SIG-M5 (cell line): ENCODE data around the gene BAZ1B.
"Not testable (repeated sequence)": the region's sequence is repeated elsewhere in the genome, so short reads cannot be mapped to it uniquely, and the experiment has no call there.

Source experiments
- DNase-seq: peaks from one replicate; lab custom pipeline; 2025; lab: John Stamatoyannopoulos, UW

The BAZ1B gene

DNA sequence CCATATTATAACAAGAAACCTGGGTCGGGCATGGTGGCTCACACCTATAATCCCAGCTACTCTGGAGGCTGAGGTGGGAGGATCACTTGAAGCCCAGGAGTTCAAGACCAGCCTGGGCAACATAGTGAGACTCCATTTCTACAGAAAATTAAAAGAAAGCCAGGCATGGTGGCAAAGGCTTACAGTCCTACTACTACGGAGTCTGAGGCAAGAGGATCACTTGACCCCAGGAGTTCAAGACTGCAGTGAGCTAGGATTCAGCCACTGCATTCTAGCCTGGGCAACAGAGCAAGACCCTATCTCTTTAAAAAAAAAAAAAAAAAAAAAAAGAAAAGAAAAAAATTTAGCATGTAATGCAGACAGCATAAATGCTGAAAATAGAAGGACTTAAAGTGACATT, 16.4 kb upstream of the BAZ1B start:
- not testable (repeated sequence) for DNase-seq

DNA sequence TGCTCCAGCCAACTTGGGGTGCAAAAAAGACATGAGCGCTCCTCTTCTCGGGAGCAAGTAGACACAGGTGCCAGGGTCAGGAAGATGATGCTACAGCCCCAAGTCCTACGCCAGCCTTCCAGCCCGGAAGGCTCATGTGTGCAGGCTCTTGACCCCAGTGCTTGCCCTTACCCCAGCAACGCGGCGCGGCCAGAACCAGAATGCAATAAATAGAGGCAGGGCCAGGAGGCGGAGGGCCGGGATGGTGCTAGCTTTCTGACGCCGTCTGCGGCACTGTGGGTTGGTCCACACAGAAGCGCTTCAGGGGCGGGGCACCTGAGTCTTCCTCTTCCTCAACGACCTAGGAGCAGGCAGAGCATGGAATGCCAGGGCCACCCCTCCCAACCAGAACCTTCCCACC, 15.0 kb upstream of the BAZ1B start:
- no peak for DNase-seq

DNA sequence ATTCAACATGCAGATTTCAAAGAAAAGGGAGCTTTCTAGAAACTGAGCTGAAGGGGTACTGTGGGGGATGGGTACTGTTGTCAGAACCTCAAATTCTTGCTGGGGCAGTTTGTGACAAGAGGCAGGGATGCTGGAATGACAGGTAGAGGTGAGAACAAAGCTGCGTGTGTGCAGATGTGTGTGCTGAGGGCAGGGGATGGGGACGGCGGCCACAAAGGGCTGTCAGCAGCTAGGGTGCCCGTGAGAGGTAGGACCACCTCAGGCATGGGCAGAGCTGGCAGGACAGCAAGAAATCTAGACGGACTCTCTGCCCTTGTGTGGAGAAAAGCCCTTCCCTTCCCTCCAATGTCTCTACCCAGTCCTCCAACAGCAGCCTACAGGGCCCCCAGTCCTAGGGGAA, 14.4 kb upstream of the BAZ1B start:
- DNase-seq = no peak

DNA sequence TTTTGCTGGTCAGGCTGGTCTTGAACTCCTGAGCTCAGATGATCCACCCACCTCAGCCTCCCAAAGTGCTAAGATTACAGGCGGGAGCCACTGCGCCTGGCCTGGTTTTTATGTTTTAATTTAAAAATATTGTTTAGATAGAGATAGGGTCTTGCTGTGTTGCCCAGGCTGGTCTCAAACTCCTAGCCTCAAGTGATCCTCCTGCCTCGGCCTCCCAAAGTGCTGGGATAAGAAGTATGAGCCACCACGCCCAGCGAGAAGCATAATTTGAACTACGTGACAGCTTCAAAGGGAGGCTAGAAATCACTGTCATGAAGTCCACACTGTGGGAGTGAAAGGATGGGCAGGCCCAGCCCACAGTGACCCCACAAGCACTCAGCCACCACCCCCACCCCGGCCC, 13.8 kb upstream of the BAZ1B start:
- not testable (repeated sequence) for DNase-seq

DNA sequence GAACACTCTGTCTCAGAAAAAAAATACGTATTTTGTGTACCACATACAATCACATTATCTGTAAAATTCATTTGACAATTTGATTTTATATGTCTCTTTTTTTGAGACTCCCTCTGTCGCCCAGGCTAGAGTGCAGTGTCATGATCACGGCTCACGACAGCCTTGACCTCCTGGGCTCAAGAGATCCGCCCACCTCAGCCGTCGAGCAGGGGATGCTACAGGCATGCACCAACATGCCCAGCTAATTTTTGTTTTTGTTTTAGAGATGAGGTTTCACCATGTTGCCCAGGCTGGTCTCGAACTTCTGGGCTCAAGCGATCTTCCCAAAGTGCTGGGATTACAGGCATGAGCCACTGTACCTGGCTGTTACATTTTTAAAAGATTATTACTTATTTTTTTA, 11.6 kb upstream of the BAZ1B start:
- DNase-seq = no peak

DNA sequence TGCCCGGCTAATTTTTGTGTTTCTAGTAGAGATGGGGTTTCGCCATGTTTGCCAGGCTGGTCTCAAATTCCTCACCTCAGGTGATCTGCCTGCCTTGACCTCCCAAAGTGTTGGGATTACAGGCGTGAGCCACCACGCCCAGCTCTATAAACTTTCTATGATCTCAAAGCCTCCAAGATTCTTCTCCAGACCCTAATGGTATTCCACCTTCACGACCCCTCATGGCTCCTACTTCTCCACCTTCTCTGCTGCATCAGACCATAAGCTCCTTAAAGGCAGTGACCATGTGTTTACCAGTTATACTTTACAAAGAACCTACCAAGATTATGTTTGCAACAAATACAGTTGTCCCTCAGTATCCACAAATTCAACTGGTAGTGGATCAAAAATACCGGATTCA, 10.1 kb upstream of the BAZ1B start:
- no peak for DNase-seq

DNA sequence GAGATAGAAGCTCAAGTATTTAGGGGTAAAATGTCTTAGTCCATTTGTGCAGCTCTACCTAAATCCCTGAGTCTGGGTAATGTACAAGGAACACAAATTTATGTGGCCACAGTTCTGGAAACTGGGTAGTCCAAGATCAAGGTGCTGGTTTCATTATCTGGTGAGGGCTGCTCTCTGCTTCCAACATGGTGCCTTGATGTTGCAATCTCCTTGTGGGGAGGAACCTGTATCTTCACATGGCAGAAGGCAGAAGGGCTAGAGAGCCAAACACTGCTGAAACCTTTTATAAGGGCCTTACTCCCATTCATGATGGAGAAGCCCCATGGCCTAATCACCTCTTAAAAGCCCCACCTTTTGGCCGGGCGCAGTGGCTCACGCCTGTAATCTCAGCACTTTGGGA, 8.7 kb upstream of the BAZ1B start:
- no peak for DNase-seq

DNA sequence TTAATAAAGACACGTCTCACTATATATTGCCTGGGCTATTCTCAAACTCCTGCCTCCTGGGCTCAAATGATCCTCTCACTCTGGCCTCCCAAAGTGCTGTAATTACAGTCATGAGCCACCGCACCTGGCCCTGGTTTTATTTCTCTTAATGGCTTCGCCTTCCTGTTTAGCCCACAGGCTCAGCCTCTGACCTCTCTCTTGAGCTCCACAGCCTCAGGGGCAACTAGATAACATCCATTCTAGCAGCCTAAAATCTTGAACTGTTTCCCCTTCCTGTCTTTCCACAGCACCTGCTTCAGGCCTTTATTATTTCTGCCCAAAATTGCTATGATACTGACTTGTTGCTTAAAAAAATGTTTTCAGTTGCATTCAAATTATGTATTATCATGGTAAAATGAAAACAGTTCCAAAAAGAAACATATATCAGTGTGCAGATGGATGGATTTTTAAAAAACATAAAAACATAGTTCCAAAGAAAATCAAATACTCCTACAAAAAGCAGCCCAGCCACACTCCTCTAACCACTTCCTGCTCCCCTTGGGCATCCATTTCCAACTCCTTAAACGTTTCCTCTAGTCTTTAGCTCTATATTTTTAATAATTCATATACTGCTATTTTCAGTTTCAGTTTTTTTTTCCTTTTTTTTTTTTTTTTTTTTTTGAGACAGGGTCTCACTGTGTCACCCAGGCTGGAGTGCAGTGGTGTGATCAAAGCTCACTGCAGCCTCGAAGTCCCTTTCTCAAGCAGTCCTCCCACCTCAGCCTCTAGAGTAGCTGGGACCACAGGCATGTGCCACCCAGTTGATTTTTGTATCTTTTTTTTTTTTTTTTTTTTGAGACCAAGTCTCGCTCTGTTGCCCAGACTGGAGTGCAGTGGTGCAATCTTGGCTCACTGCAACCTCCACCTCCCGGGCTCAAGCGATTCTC, 5.1 kb upstream of the BAZ1B start:
- DNase-seq = no peak

DNA sequence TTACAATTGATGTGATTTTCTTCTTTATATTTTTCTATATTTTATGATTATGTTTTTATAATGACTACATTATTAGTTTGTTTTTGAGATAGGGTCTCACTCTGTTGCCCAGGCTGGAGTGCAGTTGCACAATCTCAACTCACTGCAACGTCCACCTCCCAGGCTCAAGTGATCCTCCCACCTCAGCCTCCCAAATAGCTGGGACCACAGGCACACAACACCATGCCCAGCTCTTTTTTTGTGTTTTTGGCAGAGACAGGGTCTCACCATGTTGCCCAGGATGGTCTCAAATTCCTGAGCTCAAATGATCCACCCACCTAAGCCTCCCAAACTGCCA, 4.0 kb upstream of the BAZ1B start:
- not testable (repeated sequence) for DNase-seq

DNA sequence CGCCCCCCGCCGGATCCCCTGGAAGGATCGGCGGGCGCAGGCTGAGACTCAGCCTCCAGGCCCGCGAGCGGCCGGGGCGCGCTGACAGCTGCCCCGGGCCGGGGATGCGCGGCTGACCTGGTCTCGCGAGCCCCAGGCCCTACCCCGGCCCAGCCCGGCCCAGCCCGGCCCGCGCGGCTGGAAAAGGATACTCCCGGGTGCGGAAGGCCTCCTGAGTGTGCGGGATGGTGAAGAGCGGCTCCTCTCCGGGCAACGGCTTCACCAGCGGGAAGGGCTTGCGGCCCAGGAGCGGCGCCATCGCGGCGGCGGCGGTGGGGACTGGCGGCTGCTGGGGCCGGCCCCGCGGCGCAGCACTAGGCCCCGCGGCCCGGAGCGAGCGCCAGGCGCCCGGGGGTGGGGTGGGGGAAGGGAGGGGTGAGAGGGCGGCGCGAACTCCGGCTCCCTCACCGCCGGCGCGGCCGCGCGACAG, 423 bp downstream of the BAZ1B start:
- no peak for DNase-seq

DNA sequence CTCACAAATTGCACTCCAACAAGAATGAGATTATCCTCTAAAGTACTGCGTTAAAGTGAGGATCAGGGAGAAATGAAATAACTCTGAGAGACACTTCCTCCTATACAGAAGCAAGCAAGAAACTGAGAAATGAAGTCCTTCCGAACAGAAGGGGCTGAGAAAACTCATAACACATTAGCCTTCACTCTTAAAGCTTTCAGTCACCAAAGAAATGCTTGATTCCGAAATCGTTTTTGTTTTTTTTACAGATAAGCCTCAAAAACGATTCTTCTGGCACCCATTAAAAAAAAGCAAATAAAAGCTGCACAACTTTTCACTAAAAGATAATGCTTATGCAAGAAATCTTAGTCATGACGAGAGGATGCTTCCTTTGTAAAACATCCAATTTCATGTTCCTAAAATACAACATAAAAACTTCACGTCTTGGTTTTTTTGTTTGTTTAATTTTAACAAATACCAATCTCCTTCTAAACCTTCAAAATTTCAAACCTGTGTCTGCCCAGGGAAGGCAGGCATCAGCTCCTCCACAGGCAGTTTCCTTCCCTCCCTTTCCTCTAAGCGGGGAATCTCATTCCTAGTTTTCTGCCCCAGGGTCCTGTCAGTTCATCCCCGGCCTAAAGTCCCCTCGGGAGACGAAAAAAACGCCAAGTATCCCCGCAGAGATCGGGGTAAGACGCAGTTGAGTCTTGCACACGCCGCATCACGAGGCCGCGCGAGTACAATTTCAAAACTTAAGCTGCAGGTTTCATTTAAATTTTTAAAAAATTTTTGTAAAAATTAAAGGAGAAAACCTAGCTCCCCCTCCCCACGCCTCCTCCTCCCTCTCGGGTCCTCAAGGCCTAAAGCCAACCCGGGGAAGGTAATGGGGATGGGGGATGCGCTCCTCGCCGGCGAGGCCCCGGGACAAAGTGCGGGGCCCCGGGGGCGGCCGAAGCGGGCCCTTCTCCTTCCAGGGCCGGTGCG, 1.1 kb downstream of the BAZ1B start:
- no peak for DNase-seq

DNA sequence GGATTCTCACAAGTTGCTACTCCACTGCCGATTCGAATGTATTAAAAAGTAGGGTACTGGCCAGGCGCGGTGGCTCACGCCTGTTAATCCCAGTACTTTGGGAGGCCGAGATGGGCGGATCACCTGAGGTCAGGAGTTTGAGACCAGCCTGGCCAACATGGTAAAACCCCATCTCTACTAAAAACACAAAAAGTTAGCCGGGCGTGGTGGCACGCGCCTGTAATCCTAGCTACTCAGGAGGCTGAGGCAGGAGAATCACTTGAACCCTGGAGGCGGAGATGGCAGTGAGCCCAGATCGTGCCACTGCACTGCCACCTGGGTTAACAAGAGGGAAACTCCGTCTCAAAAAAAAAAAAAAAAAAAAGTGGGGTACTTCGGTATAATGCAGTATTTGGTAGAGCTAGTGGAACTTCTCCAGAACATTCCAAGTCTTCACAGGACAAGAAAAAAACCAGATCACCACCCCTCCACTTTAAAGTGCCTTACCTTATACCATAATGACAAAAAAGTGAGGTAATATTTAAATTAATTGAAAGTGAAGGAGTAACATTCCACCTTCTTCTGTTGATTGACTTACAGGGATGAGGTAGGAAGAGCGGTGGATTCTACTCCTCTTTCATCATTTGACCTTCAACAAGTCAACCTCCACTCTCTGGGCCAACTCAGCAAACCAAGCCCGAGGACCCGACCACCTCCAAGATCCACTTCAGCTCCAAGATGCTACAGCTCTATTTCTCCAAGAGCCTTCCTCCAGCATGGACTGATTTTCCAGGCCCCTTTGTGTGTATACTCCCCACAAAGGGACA, 2.0 kb downstream of the BAZ1B start:
- DNase-seq = no peak

DNA sequence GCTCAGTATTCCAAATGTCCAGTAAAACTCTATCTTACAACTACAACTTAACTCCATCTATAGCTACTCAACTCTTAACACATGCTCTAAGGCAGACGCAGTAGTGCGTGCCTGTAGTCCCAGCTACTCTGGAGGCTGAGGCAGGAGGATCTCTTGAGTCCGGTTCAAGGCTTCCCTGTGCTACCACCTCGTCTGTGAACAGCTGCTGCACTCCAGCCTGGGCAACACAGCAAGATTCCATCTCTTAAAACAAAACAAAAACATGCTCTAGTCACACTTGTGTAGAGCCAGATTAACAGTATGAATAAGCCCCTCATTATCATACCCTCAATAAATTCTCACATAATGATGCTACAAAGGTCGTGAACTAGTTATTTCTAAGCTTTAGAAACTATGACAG, 3.6 kb downstream of the BAZ1B start:
- DNase-seq = no peak

DNA sequence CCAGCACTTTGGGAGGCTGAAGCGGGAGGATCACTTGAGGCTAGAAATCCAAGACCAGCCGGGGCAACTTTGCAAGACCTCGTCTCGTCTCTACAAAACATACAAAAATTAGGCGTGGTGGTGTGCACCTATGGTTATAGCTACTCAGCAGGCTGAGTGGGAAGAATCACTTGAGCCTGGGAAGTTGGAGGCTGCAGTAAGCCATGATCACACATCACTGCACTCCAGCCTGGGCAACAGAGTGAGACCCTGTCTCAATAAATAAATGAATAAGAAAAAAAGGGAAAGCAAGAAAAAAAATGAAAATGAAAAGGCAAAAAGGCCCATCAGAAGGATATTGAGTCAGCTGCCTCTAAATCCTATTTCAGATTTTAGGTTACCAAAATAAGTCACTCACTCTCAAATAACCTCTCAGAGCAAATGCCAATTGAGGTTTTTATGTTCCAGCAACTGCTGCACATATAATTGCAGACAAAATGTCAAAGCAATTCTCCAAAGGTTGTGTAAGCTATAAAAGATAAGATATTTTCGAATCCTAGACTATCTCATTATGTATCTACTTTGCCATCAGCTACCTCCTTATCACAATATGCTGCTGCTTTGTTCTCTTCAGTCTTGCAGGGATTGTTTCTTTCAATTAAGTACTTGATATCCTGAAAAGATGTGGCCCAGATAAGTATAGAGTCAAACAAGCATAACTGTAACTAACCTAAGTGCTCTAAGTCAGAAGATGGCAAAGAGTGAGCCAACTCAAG, 4.7 kb downstream of the BAZ1B start:
- DNase-seq = no peak

DNA sequence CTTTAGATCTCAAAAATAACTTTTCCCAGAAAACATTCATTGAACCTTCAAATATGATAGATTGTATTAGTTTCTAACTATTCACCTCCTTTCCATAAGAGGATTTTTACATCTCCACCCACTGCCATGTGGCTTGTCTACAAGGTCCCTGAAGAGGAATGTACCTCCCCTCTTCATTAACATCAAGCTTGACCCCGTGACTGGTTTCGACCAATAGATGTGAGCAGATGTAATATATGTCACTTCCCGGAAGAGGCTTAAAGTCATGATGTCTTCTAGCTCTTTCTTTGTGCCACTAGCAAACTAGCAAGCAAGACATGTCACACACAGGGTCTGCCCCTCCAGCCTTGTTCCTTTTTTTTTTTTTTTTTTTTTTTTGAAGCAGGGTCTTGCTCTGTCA, 6.9 kb downstream of the BAZ1B start:
- no peak for DNase-seq

DNA sequence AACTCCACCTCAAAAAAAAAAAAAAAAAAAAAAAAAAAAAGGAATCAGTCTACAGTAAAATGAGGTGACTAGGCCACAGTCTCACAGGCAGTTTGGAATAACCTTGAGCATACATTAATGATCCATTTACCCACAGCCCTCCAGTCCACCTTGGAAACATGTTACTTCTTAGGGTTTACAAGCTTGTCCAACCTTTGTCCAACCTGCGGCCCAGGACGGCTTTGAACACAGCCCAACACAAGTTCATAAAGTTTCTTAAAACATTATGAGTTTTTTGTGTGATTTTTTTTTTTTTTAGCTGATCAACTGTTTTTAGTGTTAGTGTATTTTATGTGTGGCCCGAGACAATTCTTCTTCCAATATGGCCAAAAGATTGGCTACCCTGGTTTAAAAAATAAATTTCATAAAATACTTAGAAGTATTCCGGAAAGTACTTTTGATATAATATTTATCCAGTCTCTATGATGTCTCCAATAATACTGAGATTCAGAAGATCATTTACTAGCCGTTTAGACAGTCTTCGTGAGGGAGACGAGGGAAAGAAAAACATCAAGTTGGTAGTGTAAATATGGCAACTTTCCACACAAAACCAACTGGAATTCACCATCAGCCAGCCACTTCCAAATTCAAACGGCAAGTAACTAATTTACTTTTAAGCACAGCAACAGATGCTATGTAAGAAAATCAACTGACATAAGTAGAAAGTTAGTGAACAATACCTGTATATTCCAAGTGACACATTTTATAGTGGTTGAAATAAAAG, 9.9 kb downstream of the BAZ1B start:
- DNase-seq = no peak

DNA sequence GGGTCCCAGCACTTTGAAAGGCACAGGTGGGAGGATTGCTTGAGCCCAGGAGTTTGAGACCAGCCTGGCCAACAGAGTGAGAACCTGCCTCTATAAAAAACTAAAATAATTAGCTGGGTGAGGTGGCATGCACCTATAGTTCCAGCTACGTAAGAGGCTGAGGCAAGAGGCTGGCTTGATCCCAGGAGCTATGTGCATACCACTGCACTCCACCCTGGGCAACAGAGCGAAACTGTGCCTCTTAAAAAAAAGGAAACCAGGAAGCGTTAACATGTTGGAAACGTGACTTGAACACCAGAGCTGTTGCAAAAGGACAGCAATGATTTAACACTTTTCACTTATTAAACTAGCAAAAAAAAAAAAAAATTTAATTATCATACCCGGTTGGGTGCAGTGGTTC, 12.6 kb downstream of the BAZ1B start:
- no peak for DNase-seq

DNA sequence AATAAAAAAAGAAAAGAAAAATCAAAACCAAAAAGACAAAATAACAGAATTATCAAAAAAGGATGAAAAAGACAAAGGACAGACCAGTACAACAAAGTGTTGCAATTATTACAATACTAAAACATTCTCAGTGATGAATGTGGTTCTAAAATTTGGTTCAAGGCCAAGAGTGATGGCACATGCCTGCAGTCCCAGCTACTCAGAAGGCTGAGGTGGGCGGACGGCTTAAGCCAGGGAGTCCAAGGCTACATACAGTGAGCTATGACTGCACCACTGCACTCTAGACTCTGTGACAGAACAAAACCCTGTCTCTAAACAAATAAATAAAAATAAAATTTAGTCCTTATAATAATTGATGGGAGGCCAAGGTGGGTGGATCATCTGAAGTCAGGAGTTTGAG, 14.5 kb downstream of the BAZ1B start:
- no peak for DNase-seq

DNA sequence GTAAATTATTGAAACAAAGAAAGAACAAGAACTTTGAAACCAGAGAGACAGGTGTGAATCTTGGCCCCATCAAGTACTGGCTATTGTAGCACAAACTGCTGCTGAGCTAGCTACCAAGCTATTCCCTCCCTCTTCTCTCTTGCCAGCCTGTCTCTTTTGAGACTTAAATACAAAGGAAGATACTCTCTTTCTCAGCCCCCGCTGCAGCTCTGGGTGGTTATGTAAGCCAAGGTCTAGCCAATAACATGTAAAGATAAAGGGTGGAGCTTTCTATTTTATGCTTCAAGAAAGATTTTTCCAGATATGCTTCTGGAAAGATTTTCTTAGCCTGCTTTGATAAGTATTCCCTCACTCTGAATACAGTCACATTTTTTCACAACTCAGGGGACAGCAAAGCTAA, 17.2 kb downstream of the BAZ1B start:
- no peak for DNase-seq

DNA sequence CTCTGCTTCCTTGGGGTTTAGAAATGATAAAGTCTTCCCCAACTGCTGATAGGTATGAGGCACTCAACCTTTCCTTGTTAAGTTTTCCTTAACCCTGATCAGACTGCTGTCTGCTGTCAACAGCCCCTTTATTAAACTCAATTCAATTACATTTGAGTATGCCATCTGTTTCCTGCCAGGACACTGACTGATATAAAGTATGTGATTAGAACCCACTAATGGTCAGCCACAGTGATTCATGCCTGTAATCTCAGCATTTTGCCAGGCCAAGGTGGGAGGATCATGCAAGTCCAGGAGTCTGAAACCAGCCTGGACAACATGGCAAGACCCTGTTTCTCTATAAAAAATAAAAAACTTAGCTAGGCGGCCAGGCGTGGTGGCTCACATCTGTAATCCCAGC, 18.1 kb downstream of the BAZ1B start:
- DNase-seq = no peak

DNA sequence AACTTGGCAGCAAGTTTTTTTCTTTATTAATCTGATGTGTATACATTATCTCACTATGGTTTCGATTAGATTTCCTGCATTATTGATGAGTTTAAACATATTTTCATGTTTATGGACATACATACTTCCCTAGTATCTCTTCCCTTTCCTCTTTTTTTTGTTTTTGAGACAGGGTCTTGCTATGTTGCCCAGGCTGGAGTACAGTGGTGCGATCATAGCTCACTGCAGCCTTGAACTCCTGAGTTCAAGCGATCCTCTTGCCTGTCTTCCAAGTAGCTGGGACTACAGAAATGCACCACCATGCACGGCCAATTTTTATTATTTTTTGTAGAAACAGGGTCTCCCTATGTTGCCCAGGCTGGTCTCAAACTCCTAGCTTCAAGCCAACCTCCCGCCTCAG, 18.9 kb downstream of the BAZ1B start:
- no peak for DNase-seq
